ENCODE results near the gene LMCD1.

DNA sequence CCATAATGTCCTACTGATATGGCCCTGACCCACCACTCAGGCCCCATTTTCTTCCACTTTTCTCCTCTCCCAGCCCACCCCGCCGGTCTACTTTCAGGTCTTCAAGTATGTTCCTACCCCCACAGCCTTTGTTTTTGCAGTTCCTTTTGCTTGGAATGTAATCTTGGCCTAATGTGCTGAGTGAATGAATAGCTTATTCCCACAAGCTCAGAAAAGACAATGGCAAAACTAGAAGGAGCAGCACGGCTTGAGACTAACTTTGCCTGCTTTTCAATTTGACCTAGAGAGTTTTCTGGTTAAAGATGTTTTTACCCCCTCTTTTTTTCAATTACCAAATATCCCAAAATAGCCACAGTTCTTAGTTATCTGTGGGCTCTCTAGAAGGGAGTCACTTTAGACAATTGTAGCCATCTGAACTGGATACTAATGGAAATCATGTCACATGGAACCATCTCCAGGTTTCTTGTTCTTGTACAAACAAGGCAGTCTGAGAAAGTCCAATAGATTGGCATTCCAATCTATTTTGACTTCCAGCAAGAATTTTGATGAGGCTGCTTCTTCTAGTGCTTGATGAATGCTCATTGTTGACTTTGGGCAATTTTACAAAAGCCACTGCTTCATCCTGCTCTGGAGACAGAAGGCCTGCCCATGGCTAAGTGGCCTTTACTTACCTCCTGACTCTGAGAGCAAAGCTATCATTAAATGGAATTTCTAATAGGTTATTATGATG is 16.3 kb upstream of the LMCD1 start:
- TF ChIP-seq, protein P1, sequence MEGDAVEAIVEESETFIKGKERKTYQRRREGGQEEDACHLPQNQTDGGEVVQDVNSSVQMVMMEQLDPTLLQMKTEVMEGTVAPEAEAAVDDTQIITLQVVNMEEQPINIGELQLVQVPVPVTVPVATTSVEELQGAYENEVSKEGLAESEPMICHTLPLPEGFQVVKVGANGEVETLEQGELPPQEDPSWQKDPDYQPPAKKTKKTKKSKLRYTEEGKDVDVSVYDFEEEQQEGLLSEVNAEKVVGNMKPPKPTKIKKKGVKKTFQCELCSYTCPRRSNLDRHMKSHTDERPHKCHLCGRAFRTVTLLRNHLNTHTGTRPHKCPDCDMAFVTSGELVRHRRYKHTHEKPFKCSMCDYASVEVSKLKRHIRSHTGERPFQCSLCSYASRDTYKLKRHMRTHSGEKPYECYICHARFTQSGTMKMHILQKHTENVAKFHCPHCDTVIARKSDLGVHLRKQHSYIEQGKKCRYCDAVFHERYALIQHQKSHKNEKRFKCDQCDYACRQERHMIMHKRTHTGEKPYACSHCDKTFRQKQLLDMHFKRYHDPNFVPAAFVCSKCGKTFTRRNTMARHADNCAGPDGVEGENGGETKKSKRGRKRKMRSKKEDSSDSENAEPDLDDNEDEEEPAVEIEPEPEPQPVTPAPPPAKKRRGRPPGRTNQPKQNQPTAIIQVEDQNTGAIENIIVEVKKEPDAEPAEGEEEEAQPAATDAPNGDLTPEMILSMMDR (IDR thresholded peaks at IDR 0.05): no peak
- no peak for TF ChIP-seq POLR2A (IDR thresholded peaks at IDR 0.05)

Measured in right lobe of liver (tissue), 4 donors.